ENCODE measurements around the gene PATE4.
"Not testable (repeated sequence)": the region's sequence is repeated elsewhere in the genome, so short reads cannot be mapped to it uniquely, and the experiment has no call there.

Gene PATE4

GRCh38 chr11:125833016-125833415 lies at the start of gene PATE4:
PATE4 (plus strand) TSS chr11:125833316; CDS start chr11:125833360, 44 bp downstream.
- DNase-seq = no peak

- no peak for DNase-seq
These were observed 48.4 kb upstream of the PATE4 start for GRCh38 chr11:125784678-125785077.

GRCh38 chr11:125787827-125788226 lies 45.3 kb upstream of the PATE4 start, which contains the start of gene PATE3:
PATE3 (plus strand) TSS chr11:125788127; CDS start chr11:125788152, 25 bp downstream.
- no peak for DNase-seq

DNA sequence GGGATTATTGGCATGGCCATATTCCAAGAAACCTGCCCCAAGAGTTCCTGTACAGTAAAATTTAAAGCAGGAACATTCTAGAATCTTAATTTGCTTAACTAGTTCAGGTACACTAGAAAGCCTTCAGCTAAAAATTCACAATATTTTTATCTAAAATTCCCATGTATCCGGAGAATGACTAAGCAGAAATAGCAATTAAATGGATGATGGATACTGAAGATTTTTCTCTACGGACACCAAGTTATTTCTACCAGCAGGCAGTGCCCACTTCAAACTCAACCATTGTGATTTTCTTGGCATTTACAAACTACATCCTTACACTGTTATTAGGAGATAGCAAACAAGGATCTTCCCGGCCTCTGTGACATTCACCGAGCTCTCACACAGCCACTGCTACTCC lies 42.3 kb upstream of the PATE4 start:
- no peak for DNase-seq

GRCh38 chr11:125797641-125798040 lies 35.5 kb upstream of the PATE4 start:
- DNase-seq = no peak

GRCh38 chr11:125799808-125800207 lies 33.3 kb upstream of the PATE4 start:
- DNase-seq = no peak

GRCh38 chr11:125802387-125802786 lies 30.7 kb upstream of the PATE4 start:
- DNase-seq = no peak

DNA sequence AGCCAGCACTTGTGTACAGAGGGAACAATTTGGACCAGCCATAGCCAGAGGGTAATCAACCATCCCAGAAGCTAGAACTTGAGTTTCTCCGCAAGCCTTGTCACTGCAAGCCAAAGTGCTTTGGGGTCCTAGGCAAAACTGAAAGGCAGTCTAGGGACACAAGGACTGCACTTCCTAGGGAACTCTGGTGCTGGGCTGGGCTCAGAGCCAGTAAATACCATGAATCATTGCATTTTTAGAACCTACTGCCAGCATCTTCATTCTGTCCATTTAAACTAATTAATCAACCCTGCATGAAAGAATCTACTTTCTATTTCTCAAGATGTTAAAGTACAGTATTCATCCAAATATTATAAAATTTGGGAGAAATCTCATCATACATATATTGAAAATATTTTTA lies 25.2 kb upstream of the PATE4 start:
- DNase-seq = no peak

DNA sequence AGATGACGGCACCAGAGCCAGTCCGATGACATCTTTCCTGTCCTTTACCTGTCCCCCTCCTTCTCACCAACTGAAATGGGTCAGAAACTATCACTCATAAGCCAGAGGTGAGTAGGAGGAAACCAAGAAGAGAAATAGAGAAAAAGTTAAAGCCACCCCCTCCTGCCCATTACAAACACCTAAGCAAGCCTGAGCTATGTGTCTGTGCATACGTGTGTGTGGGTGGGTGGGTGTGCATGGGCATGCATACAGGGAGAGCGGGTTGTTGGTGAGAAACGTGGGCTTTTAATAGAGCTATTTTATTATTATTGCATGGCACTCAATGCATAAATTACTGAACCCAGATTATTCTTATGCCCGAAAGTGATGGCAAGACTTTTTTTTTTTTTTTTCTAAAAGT lies 2.6 kb downstream of the PATE4 start:
- DNase-seq = no peak

DNA sequence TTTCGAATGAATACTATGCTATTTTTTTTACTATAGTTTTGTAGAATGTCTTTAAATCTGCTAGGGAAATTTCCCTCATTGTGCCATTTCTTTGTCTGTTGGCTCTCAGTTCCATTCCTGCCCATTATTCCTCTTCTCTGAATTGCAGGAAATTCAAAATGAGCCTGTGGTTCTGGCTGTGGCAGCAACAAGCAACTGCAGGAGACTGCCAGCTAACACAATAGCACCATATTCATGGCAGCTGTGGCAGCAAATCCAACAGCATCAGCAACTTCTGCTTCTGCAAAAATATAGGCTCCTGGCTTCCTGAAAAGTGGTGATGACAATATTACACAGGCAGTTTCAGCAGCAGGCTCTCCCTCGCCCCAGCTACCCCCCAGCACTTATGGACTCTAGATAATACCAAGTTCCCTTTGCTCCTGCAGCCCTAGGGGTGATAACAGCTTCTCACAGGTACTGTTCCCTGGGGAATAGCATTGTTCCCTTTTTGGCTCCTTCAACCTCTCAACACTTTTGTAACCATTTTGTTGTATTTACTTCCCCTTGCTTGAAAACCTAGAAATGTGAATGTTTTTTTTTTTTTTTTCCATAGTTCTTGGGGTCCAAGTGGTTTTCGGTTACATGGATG lies 9.3 kb downstream of the PATE4 start:
- DNase-seq = no peak

- DNase-seq = no peak
These were observed 13.1 kb downstream of the PATE4 start for GRCh38 chr11:125846188-125846587.

DNA sequence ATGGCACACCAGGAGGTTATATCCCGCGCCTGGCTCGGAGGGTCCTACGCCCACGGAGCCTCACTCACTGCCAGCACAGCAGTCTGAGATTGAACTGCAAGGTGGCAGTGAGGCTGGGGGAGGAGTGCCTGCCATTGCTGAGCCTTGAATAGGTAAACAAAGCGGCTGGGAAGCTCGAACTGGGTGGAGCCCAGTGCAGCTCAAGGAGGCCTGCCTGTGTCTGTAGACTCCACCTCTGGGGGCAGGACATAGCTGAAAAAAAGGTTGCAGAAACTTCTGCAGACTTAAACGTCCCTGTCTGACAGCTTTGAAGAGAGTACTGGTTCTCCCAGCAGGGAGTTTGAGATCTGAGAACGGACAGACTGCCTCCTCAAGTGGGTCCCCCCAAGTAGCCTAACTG lies 24.6 kb downstream of the PATE4 start:
- not testable (repeated sequence) for DNase-seq

DNA sequence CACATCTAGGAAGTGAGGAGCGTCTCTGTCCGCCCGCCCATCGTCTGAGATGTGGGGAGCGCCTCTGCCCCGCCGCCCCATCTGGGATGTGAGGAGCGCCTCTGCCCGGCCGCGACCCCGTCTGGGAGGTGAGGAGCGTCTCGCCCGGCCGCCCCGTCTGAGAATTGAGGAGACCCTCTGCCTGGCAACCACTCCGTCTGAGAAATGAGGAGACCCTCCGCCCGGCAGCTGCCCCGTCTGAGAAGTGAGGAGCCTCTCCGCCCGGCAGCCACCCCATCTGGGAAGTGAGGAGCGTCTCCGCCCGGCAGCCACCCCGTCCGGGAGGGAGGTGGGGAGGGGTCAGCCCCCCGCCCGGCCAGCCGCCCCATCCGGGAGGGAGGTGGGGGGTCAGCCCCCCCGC lies 29.7 kb downstream of the PATE4 start:
- DNase-seq = not testable (repeated sequence)

DNA sequence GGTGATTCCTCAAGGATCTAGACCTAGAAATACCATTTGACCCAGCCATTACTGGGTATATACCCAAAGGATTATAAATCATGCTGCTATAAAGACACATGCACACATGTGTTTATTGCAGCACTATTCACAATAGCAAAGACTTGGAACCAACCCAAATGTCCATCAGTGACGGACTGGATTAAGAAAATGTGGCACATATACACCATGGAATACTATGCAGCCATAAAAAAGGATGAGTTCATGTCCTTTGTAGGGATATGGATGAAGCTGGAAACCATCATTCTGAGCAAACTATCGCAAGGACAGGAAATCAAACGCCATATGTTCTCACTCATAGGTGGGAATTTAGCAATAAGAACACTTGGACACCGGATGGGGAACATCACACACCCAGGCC lies 32.2 kb downstream of the PATE4 start:
- not testable (repeated sequence) for DNase-seq

DNA sequence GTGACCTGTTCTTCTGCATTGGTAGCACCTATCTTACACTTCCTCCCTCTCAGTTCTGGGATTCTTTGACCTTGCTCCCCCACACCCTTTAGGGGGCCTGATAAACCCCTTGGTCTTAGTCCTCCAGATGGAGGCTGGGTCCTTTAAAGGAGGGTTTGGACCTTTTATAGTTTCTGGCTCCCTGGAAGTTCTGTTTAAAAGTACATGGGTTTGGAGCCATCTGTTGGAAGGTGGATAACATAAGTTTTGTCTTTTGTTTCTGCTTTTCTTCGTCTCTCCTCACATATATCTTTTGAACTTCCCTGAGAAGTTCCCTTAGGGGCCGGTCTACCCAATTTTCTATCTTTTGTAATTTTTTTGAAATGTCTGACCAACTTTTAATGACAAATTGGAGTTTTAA lies 36.4 kb downstream of the PATE4 start:
- DNase-seq = no peak

GRCh38 chr11:125871391-125872137 lies 38.4 kb downstream of the PATE4 start:
- peak; percentile 59 for DNase-seq

- DNase-seq = no peak
These were observed 39.0 kb downstream of the PATE4 start for GRCh38 chr11:125872138-125872491.

GRCh38 chr11:125873881-125874555 lies 40.9 kb downstream of the PATE4 start:
- DNase-seq = no peak

- DNase-seq = no peak
These were observed 41.5 kb downstream of the PATE4 start for GRCh38 chr11:125874556-125875124.

GRCh38 chr11:125881291-125881690 lies 48.2 kb downstream of the PATE4 start:
- no peak for DNase-seq

DNA sequence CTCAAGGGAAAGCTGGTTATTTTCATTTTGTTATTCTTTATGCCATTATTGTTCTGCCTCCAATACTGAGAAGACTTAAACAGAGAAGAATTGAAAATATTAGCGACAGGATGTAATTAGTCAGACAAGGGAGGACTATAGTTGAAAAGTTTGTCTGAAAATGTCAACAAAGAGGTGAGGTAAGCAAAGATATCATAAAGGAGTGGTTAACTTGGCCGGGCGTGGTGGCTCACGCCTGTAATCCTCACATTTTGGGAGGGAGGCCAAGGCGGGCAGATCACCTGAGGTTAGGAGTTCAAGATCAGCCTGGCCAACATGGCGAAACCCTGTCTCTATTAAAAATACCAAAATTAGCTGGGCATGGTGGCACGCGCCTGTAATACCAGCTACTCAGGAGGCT lies 50.3 kb downstream of the PATE4 start:
- no peak for DNase-seq

DNA sequence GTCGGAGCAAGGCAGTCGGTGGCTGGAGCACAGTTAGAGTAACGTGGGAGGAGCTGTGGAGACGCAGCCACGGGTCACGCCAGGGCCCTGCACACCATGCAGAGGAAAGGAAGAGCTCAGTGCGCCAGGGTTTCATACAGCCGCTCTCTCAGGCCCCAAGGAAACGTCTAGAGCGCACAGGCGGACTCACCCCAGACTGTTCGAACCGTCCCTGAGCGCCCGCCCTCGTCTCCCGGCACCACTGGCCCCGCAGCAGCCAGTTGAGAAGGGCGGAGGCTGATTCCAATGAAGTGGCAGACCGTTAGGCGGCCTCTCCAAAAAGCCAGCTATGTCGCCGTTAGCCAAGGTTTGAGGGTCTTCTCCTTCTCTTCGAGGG lies 53.9 kb downstream of the PATE4 start:
- DNase-seq = peak; percentile 77
